K562 (cell line): ENCODE measurements around the gene ZNF556. TPM values are rescaled to one million over a fixed set of nuclear protein-coding genes. Genes with fewer than 3 reads are reported as not detected.
A peak's percentile ranks its signal among the peaks of the same experiment; 100 is the strongest.

ENCODE experiments used
- C11orf30 ChIP-seq: fragments of 450-650 bp; IDR thresholded peaks from 2 replicates; pipeline ENCODE4 v1.6.1; 2016; ENCODE audit warnings: low read depth, mild to moderate bottlenecking
- CBX3 ChIP-seq, 2 experiments: IDR thresholded peaks; 1 replicate in 1 of 2; 2 replicates in 1 of 2; pipeline ENCODE4 v1.6.1; 2012; ENCODE audit warnings: inconsistent platforms in 2 of 2, low read length in 2 of 2, borderline replicate concordance in 1 of 2, control low read depth in 1 of 2
- DMBX1 ChIP-seq: fragments of 250-450 bp; sonication (Bioruptor Pico); IDR thresholded peaks from 2 replicates; pipeline ENCODE4 v1.8.0; 2022; ENCODE audit warnings: inconsistent platforms, mild to moderate bottlenecking, moderate library complexity, borderline replicate concordance
- ESRRA ChIP-seq: fragments of 450-650 bp; IDR thresholded peaks from 2 replicates; pipeline ENCODE4 v1.6.1; 2014; ENCODE audit warnings: low read depth, mild to moderate bottlenecking, moderate library complexity, borderline replicate concordance
- EZH2 ChIP-seq: IDR thresholded peaks from 2 replicates; pipeline ENCODE4 v1.6.1; 2012; ENCODE audit warnings: low read depth, mild to moderate bottlenecking, inconsistent platforms, low read length, borderline replicate concordance
- HDGF ChIP-seq: fragments of 450-650 bp; IDR thresholded peaks from 2 replicates; pipeline ENCODE4 v1.6.1; 2016
- KHSRP ChIP-seq: fragments of 450-650 bp; IDR thresholded peaks from 2 replicates; pipeline ENCODE4 v1.6.1; 2017
- MCM3 ChIP-seq: fragments of 450-650 bp; IDR thresholded peaks from 2 replicates; pipeline ENCODE4 v1.6.1; 2016
- MTA1 ChIP-seq: fragments of 450-650 bp; IDR thresholded peaks from 2 replicates; pipeline ENCODE4 v1.6.1; 2017; ENCODE audit warnings: borderline replicate concordance
- MYBL2 ChIP-seq, 2 experiments: fragments of 450-650 bp in 1 of 2; sonication (generic) in 1 of 2; formaldehyde crosslinking in 1 of 2; IDR thresholded peaks; 2 replicates each; pipeline versions ENCODE4 v1.6.1 to v1.8.1; 2017 to 2022; ENCODE audit warnings: borderline replicate concordance in 1 of 2, inconsistent platforms in 1 of 2, low read depth in 1 of 2, mild to moderate bottlenecking in 1 of 2, missing genetic modification reagents in 1 of 2, moderate library complexity in 1 of 2
- PURB ChIP-seq: sonication (generic); formaldehyde crosslinking; IDR thresholded peaks from 2 replicates; pipeline ENCODE4 v1.9.0; 2021; ENCODE audit warnings: low read depth, mild to moderate bottlenecking, missing genetic modification reagents
- TSC22D4 ChIP-seq: fragments of 450-650 bp; IDR thresholded peaks from 2 replicates; pipeline ENCODE4 v1.6.1; 2016; ENCODE audit warnings: missing genetic modification characterization, missing biosample characterization, control low read depth
- YBX1 ChIP-seq: fragments of 450-650 bp; IDR thresholded peaks from 2 replicates; pipeline ENCODE4 v1.7.1; 2016; ENCODE audit warnings: mild to moderate bottlenecking
- ZNF124 ChIP-seq: sonication (generic); formaldehyde crosslinking; IDR thresholded peaks from 2 replicates; pipeline ENCODE4 v1.8.1; 2022; ENCODE audit warnings: missing genetic modification reagents
- ZNF23 ChIP-seq: fragments of 250-450 bp; sonication (Bioruptor Pico); IDR thresholded peaks from 2 replicates; pipeline ENCODE4 v1.4.0; 2020; ENCODE audit warnings: mild to moderate bottlenecking
- polyA plus RNA-seq, 8 experiments: library from polyadenylated mRNA; depleted of rRNA in 4 of 8; stranded (reverse) in 5 of 8; unstranded in 3 of 8; fragments of >200 nt; fragmentation: Nextera tagmentation in 2 of 8; fragmentation: Illumina TruSeq in 1 of 8; extraction: Ambion mirVana in 2 of 8; extraction: Trizol in 1 of 8; gene quantifications; 2 replicates each; pipeline versions ENCODE4 v1.2.1 to v1.2.3, GENCODE V29; 2011 to 2014; ENCODE audit warnings: inconsistent platforms in 1 of 8, missing spikeins in 1 of 8
- total RNA-seq, 7 experiments: library from RNA; depleted of rRNA in 6 of 7; stranded (reverse); fragments of >200 nt in 6 of 7; fragmentation: Illumina TruSeq in 2 of 7; extraction: Trizol in 2 of 7; gene quantifications; 2 replicates each; pipeline versions ENCODE4 v1.2.1 to v1.2.3, GENCODE V29; 2011 to 2021; ENCODE audit warnings: low replicate concordance in 1 of 7
- TF ChIP-seq, protein P1 (sequence below): fragments of 450-650 bp; conservative IDR thresholded peaks from 2 replicates; pipeline ENCODE4 v1.6.1; 2016; ENCODE audit warnings: missing genetic modification characterization, low read depth, mild to moderate bottlenecking, control low read depth, missing compliant biosample characterization
- TF ChIP-seq, protein P2 (sequence below), 2 experiments: fragments of 450-650 bp; conservative IDR thresholded peaks; 2 replicates each; pipeline ENCODE4 v1.6.1; 2017; ENCODE audit warnings: mild to moderate bottlenecking in 2 of 2, moderate library complexity in 2 of 2
- TF ChIP-seq, protein P3 (sequence below): fragments of 450-650 bp; IDR thresholded peaks from 2 replicates; pipeline ENCODE4 v1.6.1; 2016; ENCODE audit warnings: borderline replicate concordance
- TF ChIP-seq, protein P4 (sequence below): fragments of 250-450 bp; sonication (Bioruptor Pico); IDR thresholded peaks from 2 replicates; pipeline ENCODE4 v1.8.0; 2022; ENCODE audit warnings: moderate library complexity, mild to moderate bottlenecking, inconsistent platforms

Gene ZNF556
- total and polyA plus RNA-seq, 9 of the 15 experiments (the other 6 are each of a cell fraction or from before 2014, with no cell fraction given), result 0.01 to 0.36 (median 0.10) TPM; not detected in 1

DNA sequence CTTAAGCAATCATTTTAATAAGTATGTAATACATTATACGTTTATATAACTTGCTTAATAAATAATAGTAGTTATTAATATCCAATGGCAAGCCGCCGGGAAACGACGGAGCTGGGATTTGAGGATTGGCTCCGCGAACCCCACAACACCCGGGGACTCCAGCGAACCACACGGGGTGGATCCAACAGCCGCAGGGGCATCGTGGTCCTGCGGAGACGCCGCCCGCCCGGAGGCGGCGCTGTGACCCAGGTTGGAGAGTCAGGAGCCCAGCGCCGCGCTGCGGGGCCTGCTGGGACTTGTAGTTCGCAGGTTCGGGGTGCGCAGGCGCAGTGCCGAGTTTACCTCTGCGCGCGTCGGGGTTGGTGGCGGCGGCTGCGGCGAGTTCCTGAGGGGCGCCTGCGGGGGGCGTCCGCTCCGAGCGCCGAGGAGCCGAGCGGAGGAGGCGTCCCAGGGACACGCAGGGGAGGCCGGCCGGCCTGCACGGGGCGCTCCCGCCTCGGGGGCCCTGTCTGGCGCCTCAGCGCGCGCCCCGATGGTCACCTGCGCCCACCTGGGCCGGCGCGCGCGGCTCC, 47.5 kb upstream of the ZNF556 start, which contains the start of gene ZNF554 (continued):
- TF ChIP-seq DMBX1, result peak; percentile 59; the same call in 1 of the 2 replicates
- no peak for TF ChIP-seq YBX1
- no peak; the same call in 1 of the 2 replicates for TF ChIP-seq C11orf30
- 0 out of 2 replicates have a peak, but pooled peaks have one; percentile 39 for TF ChIP-seq MTA1
- TF ChIP-seq HDGF, result no peak
- TF ChIP-seq ZNF124 (CRISPR knock-in tag), result no peak
- no peak for TF ChIP-seq TSC22D4 (tag)
- no peak for TF ChIP-seq PURB (CRISPR knock-in tag)
- no peak for TF ChIP-seq EZH2
- TF ChIP-seq ESRRA, result peak; percentile 80
- peak in 1 of 2 experiments; percentile 92; a peak in 1 of 3 replicates for TF ChIP-seq CBX3 (IDR thresholded peaks at IDR 0.05; ENCODE audit: borderline replicate concordance in 1 of 2, low read length in 2 of 2)
- TF ChIP-seq MCM3, result no peak
- no peak for TF ChIP-seq MYBL2 (IDR thresholded peaks at IDR 0.05; ENCODE audit: low read depth)
- no peak for TF ChIP-seq MYBL2 (CRISPR knock-in tag; IDR thresholded peaks at IDR 0.05; ENCODE audit: borderline replicate concordance)
- no peak for TF ChIP-seq KHSRP
- TF ChIP-seq, protein P1, sequence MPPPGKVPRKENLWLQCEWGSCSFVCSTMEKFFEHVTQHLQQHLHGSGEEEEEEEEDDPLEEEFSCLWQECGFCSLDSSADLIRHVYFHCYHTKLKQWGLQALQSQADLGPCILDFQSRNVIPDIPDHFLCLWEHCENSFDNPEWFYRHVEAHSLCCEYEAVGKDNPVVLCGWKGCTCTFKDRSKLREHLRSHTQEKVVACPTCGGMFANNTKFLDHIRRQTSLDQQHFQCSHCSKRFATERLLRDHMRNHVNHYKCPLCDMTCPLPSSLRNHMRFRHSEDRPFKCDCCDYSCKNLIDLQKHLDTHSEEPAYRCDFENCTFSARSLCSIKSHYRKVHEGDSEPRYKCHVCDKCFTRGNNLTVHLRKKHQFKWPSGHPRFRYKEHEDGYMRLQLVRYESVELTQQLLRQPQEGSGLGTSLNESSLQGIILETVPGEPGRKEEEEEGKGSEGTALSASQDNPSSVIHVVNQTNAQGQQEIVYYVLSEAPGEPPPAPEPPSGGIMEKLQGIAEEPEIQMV (tag), result no peak
- TF ChIP-seq, protein P2, sequence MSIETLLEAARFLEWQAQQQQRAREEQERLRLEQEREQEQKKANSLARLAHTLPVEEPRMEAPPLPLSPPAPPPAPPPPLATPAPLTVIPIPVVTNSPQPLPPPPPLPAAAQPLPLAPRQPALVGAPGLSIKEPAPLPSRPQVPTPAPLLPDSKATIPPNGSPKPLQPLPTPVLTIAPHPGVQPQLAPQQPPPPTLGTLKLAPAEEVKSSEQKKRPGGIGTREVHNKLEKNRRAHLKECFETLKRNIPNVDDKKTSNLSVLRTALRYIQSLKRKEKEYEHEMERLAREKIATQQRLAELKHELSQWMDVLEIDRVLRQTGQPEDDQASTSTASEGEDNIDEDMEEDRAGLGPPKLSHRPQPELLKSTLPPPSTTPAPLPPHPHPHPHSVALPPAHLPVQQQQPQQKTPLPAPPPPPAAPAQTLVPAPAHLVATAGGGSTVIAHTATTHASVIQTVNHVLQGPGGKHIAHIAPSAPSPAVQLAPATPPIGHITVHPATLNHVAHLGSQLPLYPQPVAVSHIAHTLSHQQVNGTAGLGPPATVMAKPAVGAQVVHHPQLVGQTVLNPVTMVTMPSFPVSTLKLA (conservative IDR thresholded peaks at IDR 0.05), result peak; percentile 55 to 76; a peak in 3 of 4 replicates
- TF ChIP-seq, protein P3, sequence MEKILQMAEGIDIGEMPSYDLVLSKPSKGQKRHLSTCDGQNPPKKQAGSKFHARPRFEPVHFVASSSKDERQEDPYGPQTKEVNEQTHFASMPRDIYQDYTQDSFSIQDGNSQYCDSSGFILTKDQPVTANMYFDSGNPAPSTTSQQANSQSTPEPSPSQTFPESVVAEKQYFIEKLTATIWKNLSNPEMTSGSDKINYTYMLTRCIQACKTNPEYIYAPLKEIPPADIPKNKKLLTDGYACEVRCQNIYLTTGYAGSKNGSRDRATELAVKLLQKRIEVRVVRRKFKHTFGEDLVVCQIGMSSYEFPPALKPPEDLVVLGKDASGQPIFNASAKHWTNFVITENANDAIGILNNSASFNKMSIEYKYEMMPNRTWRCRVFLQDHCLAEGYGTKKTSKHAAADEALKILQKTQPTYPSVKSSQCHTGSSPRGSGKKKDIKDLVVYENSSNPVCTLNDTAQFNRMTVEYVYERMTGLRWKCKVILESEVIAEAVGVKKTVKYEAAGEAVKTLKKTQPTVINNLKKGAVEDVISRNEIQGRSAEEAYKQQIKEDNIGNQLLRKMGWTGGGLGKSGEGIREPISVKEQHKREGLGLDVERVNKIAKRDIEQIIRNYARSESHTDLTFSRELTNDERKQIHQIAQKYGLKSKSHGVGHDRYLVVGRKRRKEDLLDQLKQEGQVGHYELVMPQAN, result no peak
- no peak for TF ChIP-seq ZNF23 (CRISPR knock-in tag)
- TF ChIP-seq, protein P4, sequence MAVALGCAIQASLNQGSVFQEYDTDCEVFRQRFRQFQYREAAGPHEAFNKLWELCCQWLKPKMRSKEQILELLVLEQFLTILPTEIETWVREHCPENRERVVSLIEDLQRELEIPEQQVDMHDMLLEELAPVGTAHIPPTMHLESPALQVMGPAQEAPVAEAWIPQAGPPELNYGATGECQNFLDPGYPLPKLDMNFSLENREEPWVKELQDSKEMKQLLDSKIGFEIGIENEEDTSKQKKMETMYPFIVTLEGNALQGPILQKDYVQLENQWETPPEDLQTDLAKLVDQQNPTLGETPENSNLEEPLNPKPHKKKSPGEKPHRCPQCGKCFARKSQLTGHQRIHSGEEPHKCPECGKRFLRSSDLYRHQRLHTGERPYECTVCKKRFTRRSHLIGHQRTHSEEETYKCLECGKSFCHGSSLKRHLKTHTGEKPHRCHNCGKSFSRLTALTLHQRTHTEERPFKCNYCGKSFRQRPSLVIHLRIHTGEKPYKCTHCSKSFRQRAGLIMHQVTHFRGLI (CRISPR knock-in tag), result no peak
